ENCODE data around the gene CISTR. TPM values are rescaled to one million over a fixed set of nuclear protein-coding genes. Genes with fewer than 3 reads are reported as not detected.

Gene CISTR
- total RNA-seq, 4 donors from 2014 or later = 1.4 TPM; not detected in 3

DNA sequence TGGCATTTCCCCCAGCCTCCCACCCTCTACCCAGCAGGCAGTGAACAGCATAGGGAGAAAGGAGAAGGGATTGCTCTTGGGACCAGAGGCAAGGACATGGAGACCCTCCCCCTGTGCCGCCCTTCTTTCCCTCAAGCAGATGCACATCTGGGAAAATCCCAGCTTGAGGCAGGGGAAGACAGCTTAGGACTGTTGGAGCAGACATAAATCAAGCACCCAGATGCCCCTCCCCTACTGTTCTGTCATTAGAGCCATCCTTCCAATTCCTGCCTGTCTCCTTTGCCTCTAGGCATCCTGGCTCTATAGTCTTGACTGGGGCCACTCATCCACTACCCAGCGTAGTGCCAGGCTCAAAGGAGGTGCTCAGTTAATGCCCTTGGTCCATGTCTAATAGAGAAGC lies 7.5 kb upstream of the CISTR start:
- WGBS, 2 donors (ENCODE audit: low coverage in 1 of 2) = 50 to 70% methylated on average over 1 of the region's 2 CpGs
- Histone ChIP-seq H3K9me3 (no peaks in the 10 kb centered on the region), H3K27me3 (peaks cover 67% of the 10 kb centered on the region), H3K27ac (no peak overlapping the region), H3K4me1 (peaks cover 0 to 16% (median 0%) of the 10 kb centered on the region in 3 donors), H3K4me3 (no peak overlapping the region), H3K36me3 (no peaks in the 10 kb centered on the region)
- no peak for ATAC-seq
- TF ChIP-seq POLR2AphosphoS5 (IDR thresholded peaks at IDR 0.05) (no peak), EP300 (IDR thresholded peaks at IDR 0.05) (no peak), POLR2A (IDR thresholded peaks at IDR 0.05) (no peak)
- TF ChIP-seq, protein P1, sequence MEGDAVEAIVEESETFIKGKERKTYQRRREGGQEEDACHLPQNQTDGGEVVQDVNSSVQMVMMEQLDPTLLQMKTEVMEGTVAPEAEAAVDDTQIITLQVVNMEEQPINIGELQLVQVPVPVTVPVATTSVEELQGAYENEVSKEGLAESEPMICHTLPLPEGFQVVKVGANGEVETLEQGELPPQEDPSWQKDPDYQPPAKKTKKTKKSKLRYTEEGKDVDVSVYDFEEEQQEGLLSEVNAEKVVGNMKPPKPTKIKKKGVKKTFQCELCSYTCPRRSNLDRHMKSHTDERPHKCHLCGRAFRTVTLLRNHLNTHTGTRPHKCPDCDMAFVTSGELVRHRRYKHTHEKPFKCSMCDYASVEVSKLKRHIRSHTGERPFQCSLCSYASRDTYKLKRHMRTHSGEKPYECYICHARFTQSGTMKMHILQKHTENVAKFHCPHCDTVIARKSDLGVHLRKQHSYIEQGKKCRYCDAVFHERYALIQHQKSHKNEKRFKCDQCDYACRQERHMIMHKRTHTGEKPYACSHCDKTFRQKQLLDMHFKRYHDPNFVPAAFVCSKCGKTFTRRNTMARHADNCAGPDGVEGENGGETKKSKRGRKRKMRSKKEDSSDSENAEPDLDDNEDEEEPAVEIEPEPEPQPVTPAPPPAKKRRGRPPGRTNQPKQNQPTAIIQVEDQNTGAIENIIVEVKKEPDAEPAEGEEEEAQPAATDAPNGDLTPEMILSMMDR (IDR thresholded peaks at IDR 0.05) = no peak

DNA sequence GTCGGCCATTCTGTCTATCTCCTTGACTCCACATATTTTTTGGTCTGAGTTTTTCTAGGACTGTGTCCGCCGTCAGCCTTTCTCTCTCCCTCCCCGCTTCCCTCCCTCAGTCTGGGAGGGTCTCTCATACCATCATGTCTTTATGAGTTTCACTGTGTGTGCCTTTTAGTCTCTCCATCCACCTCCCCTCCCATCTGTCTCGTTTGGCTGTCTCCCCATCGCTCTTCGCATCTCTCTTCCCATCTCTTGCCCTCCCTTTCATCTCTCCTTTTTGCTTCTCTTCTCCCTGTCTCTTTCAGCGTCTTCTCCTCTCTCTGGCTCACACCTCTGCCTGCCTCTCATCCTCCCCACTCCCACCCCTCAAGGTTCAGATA lies 6.9 kb upstream of the CISTR start:
- Histone ChIP-seq H3K4me1 (peaks cover 0 to 16% (median 0%) of the 10 kb centered on the region in 3 donors), H3K27ac (no peak overlapping the region), H3K4me3 (no peak overlapping the region), H3K36me3 (no peaks in the 10 kb centered on the region), H3K9me3 (no peaks in the 10 kb centered on the region), H3K27me3 (peaks cover 61% of the 10 kb centered on the region)
- TF ChIP-seq, protein P1 (IDR thresholded peaks at IDR 0.05) = no peak
- TF ChIP-seq POLR2AphosphoS5 (IDR thresholded peaks at IDR 0.05) (no peak), EP300 (IDR thresholded peaks at IDR 0.05) (no peak), POLR2A (IDR thresholded peaks at IDR 0.05) (no peak)
- no peak for ATAC-seq
- WGBS, 2 donors (ENCODE audit: low coverage in 1 of 2) = 37 to 46% methylated on average over 6 to 8 of the region's 8 CpGs

DNA sequence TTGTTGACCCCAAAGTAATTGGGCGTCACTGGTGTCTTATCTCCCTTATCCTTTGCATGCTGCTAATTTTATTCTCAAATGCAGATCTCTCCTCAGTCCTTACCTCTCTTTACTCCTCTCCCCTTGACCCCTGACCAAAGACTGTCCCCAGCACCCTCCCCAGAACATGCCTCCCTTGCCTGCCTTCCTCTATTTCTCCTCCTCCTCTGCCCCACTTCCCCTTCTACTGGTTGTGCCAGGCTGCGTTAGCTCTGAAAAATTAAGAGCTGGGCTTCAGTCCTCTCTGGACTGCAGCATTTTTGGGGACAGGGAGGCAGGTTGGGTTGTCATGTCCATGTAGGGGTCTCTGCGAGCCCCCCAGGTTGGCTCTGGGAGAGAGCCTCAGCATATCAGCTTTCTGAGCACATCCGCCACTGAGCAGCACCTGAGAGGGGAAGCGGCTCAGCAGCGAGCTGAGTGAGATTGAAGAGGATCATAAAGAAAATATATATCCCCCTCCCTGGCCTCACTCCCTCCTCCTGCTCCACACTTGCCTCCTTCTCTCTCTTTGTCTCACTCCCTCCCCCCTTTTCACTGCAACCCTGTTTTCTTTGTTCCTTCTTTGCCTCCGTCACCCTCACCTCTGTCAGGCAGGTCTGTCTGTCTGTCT lies 6.4 kb upstream of the CISTR start:
- WGBS, 2 donors (ENCODE audit: low coverage in 1 of 2) = 27 to 58% methylated on average over 2 to 4 of the region's 7 CpGs
- Histone ChIP-seq H3K27me3 (peaks cover 56% of the 10 kb centered on the region), H3K36me3 (no peaks in the 10 kb centered on the region), H3K4me3 (no peak overlapping the region), H3K9me3 (no peaks in the 10 kb centered on the region), H3K27ac (no peak overlapping the region), H3K4me1 (peaks cover 0 to 16% (median 0%) of the 10 kb centered on the region in 3 donors)
- ATAC-seq = no peak
- no peak for TF ChIP-seq EP300 (IDR thresholded peaks at IDR 0.05)
- TF ChIP-seq, protein P1 (IDR thresholded peaks at IDR 0.05) = no peak
- no peak for TF ChIP-seq POLR2AphosphoS5 (IDR thresholded peaks at IDR 0.05)
- no peak for TF ChIP-seq POLR2A (IDR thresholded peaks at IDR 0.05)

DNA sequence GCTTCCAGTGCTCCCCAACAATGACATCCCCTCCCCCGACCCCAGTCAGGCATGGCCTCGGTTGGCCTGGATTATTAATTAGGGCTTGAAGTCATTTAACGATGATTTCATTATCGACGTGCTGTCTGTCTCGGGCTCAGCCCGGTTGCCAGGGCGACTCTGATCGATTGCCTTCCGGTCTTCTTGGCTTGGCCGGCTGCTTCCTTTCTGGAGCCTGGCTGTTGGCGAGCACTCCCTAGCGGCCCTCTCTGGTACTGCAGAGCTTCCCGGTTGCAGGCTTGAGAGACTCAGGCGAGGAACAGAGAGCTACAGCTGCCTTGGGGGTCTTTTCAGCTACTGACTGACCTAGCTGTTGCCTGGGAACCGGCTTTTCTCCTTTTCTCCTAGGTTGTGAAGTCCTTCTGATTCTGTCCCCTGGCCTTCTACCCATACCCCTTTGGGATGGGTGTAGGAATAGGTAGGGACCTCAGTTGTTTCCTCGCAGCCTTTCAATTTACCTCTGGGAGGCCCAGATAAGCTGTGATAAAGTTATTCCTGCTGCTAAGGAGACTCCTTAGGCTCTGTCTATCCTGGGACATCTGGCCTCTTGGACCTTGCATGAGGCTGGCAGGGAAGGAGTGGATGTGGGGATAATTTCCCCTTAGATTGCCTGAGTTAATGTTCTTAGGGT lies 5.5 kb upstream of the CISTR start:
- no peak overlapping the region for H3K4me3 ChIP-seq
- no peak overlapping the region for H3K27ac ChIP-seq
- H3K9me3 ChIP-seq = no peaks in the 10 kb centered on the region
- ATAC-seq = peak; percentile 61
- WGBS, 2 donors (ENCODE audit: low coverage in 1 of 2) = 9 to 21% methylated on average over 3 to 10 of the region's 17 CpGs
- H3K36me3 ChIP-seq = no peaks in the 10 kb centered on the region
- H3K4me1 ChIP-seq = peaks cover 0 to 17% (median under 1%) of the 10 kb centered on the region in 3 donors
- no peak for TF ChIP-seq POLR2A (IDR thresholded peaks at IDR 0.05)
- TF ChIP-seq, protein P1 (IDR thresholded peaks at IDR 0.05) = peak; percentile 68 to 89 (median 82)
- H3K27me3 ChIP-seq = peaks cover 52% of the 10 kb centered on the region

Measured in gastroesophageal sphincter (tissue), 4 donors.